ENCODE data around the gene PTPRR. TPM values are rescaled to one million over a fixed set of nuclear protein-coding genes. Genes with fewer than 3 reads are reported as not detected.

Gene PTPRR
- total RNA-seq, 4 donors from 2014 or later, result 1.3 to 1.5 TPM; not detected in 2

DNA sequence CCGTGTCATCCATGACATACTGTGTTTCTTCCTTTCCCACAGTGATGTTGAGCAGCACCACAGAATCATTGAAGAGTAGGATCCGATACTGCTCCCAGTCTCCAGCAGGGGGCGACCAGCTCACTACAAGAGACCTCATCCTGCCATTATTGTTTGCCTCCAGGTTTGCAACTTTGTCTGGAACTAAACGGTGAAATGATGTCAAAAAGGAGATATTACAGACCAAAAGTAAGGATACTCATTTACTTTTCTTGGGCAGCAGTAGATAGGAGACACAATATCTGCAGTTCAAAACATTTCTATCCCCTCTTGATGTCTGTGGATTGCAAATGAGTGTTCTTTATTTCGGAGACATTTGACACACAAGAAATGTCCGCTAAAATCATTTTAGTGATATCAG, 330.5 kb downstream of the PTPRR start:
- TF ChIP-seq CTCF (IDR thresholded peaks at IDR 0.05; ENCODE audit: low read depth), result no peak

Small RNA genes within 50 kb of the gene (small RNA-seq; reads per million reads assigned to genes)
- 0.49 reads per million for gene RF00019

Other genes with a start within 250 kb of the PTPRR start
- 10 to 100 TPM in 2 of 4 donors, 1 to 10 TPM in 2; 4.7 to 36.3 (median 12.1) TPM for gene TSPAN8, start 237.3 kb upstream of the PTPRR start, total RNA-seq